GM18498 (cell line): ENCODE results near the gene PLD2.

Experiments
- ATAC-seq: cut with Tn5 transposase; IDR thresholded peaks from one replicate; pipeline ENCODE4 v1.9.1; 2021; ENCODE audit warnings: mild to moderate bottlenecking, moderate library complexity; ENCODE audit not compliant: unreplicated experiment

The PLD2 gene

DNA sequence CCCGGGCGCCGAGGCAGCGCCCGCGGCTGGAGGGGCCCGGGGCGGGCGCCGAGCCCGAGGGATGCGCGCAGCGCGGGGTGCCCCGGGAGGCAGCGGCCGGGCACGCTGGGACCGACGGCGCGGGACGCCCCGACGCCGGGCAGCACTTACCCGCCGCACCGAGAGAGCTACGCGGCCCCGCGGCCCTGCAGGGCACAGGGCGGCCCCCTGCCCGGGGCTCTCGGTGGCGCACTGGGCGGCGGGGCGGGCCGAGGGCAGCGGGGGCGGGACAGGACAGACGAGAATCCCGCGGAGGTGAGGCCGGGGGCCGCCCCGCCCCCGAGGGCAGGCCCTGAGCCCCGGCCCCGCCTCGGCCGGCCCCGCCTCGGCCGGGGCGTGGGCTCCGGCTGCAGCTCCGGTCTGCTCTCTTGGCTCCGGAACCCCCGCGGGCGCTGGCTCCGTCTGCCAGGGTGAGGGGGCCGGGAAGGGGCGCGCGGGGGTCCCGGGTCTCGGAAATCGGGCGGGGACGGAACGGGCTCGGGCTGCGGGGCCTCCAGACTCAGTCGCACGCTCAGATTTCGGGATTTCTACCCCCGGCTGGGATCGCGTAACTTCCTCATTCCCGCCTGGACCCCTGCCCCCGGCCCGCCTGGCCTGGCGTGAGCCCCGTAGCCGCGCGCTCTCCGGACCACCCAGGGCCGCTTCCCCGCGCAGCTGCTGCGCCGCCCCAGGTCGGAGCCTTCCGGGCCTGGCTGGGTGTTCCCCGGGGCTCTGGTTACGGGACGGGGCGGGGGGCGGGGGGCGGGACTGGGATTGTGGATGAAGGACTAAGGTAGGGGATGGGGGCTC lies at the start of gene PLD2:
PLD2 (plus strand) TSS at position 376 of the 828 bp plus-strand sequence. CDS start 621 bp downstream, outside the sequence.
- peak; percentile 94 for ATAC-seq

DNA sequence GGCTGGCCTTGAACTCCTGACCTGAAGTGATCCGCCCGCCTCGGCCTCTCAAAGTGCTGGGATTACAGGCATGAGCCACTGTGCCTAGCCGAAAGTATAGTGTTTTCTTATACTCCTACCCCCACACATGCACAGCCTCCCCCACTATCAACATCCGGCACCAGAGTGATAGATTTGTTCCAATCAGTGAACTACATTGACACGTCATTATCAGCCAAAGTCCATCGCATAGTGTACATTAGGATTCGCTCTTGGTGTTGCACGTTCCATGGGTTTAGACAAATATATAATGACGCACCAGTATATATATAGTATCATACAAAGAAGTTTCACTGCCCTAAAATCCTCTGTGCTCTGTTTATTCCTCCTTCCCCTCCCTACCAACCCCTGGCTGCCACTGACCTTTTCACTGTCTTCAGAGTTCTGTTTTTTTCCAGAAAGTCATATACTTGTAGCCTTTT lies 47.1 kb upstream of the PLD2 start:
- ATAC-seq: no peak

DNA sequence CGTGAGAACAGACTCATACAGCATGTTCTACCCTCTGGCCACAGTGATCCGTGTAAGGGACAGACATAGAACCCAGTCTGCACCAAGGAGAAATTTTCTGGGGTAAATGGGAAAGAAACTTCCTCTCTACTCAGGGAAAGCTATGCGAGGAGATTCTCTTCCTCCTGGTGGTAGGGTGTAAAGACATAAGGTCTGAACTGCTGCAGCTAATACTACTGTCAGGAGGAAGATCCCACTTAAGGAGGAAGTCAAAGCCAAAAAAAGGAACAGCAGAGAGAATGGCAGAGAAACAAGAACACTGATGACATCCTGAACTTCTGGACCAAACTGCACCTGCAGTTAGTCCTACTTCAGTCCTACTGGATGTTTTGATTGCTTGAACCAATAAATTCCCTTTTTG lies 42.4 kb upstream of the PLD2 start:
- ATAC-seq: no peak

DNA sequence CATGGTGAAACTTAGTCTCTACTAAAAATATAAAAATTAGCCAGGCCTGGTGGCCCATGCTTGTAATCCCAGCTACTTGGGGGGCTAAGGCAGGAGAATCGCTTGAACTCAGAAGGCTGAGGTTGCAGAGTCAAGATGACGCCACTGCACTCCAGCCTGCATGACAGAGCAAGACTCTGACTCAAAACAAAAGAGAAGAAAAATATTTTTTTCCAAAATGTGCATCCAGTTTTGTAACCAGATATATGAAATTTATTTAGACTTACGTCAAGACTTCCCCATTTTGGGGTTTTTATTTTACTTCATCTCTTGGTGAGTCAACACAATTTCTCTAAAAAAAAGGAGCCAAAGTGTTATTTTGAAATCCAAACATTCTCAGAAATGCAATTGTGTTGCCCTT lies 40.8 kb upstream of the PLD2 start:
- ATAC-seq: no peak

- ATAC-seq: no peak
These were observed 40.2 kb upstream of the PLD2 start for GRCh38 chr17:4766723-4767122.

DNA sequence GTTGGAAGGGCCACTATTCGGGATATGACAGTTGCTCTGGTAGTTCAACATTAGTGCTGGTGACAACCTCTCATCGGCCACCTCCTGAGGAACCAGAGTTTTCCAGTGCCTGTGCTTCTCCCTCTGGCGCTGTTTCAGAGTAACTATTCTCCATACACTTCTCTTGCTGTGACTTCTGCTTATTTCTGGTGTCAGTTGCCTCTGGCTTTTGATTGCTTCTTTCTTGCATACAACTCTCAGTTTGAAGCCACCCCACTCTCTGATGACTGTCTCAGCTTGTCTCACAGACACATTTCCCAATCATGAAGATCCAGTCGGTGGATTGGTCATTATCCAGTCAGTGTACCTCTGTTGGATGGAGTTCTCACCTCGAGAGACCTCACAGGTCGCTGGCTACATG lies 38.7 kb upstream of the PLD2 start:
- no peak for ATAC-seq

- no peak for ATAC-seq
These were observed 37.3 kb upstream of the PLD2 start for GRCh38 chr17:4769628-4770027.

- no peak for ATAC-seq
These were observed 35.3 kb upstream of the PLD2 start, which contains the start of gene TM4SF5 for GRCh38 chr17:4771519-4772234. TSS of gene TM4SF5 (plus strand) at chr17:4771886. CDS start at chr17:4771923, 37 bp downstream.

DNA sequence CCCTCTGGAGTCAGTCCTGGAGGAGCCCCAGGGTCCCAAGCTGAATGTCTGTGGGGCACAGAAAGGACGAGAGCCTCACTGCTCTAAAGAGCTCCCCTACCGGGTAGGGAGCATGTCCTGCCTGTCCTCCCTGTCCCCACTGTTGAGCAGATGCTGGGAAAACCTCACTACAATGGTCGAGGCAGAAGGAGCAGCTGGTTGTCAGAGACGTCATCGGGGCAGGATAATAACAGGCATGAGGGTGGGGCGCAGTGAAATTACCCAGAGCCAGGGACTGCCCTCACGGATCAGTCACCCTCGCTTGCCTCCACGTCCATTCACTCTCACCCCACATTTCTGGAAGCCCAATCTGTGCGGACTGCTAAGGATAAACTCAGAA lies 34.7 kb upstream of the PLD2 start:
- ATAC-seq: no peak

GRCh38 chr17:4777969-4778760 lies 28.8 kb upstream of the PLD2 start:
- no peak for ATAC-seq

- no peak for ATAC-seq
These were observed 26.5 kb upstream of the PLD2 start for GRCh38 chr17:4780325-4780955.

DNA sequence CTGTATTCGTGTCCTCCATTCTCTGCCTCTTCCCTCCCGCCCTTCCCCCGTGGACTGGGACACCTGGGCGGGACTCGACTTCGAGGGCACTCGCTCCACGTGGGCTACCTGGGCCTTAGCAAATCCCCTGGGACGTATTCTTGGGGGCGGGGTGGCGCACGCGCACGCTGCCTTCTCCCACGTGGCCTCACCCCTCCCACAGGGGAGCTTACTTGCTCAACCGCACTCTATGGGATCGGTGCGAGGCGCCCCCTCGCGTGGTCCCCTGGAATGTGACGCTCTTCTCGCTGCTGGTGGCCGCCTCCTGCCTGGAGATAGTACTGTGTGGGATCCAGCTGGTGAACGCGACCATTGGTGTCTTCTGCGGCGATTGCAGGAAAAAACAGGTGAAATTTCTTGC lies 24.3 kb upstream of the PLD2 start:
- ATAC-seq: no peak

- no peak for ATAC-seq
These were observed 21.4 kb upstream of the PLD2 start for GRCh38 chr17:4785311-4786105.

GRCh38 chr17:4786106-4786511 lies 20.8 kb upstream of the PLD2 start, which contains the start of gene VMO1:
TSS of gene VMO1 (minus strand) at chr17:4786364. CDS start at chr17:4786352, 12 bp downstream.
- no peak for ATAC-seq

- no peak for ATAC-seq
These were observed 20.4 kb upstream of the PLD2 start for GRCh38 chr17:4786516-4786915.

DNA sequence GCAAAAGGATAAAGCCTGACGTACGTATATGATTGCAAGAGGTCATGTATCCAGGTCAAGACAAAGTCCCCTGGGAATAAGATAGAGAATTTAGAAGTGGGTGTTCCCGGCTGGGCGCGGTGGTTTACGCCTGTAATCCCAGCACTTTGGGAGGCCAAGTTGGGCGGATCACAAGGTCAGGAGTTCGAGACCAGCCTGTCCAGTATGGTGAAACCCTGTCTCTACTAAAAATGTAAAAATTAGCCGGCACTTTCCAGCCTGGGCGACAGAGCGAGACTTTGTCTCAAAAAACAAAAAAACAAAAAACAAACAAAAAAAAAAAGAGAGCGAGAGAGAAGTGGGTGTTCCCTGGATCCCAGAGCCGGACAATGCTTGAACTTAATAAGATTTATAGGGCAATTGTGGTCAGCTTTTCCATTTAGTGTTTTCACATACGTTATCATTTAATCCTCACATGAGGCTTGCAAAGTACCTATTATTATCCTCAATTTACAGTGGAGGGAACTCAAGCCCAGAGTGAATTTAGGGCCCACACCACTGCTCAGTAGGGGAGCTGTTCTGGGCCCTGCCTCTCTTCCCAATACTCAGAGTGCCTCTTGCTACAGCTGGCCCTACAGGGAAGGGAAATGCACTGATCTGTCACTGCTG lies 18.7 kb upstream of the PLD2 start:
- ATAC-seq: no peak

DNA sequence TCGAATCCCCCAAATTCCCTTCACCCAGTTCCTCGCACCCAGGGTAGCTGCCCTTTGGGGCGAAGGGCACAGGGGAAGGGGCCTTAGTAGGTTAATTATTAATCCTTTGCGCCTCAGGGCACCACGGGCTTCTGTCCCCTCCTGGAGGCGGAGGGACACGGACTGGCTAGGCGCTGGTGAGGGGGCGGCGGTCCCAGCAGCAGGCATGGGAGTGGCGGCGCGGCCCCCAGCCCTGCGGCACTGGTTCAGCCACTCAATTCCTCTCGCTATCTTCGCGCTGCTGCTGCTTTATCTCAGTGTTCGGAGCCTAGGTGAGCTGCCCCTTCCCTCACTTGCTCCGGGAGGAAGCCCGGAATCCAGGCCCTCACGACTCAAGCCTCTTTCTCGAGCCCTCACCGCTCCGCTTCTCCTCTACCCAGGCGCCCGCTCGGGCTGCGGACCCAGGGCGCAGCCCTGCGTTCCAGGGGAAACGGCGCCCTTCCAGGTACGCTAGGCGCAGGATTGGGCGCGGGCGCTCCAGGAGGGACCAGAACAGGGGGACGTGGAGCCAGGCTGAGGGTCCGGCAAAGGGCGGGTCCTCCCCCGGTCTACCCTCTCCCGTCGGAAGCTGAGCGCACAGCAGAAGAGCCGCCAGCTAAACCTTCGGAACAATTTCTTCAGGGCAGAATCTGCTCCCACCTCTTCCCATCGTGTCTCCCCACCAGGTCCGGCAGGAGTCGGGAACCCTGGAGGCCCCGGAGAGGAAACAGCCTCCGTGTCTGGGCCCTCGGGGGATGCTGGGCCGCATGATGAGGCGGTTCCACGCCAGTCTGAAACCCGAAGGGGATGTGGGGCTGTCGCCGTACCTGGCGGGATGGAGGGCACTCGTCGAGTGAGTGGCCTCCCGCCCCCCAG lies 17.9 kb upstream of the PLD2 start, which contains the start of gene GLTPD2:
GLTPD2 (plus strand) TSS at position 158 of the 894 bp plus-strand sequence; CDS start at position 206, 48 bp downstream.
- no peak for ATAC-seq

GRCh38 chr17:4789701-4789950 lies 17.3 kb upstream of the PLD2 start:
- no peak for ATAC-seq
